HG02571 (cell line): ENCODE measurements around the gene MGAT1.
"Not testable (repeated sequence)": the region's sequence is repeated elsewhere in the genome, so short reads cannot be mapped to it uniquely, and the experiment has no call there.

Experiments
- ATAC-seq: cut with Tn5 transposase; IDR thresholded peaks from one replicate; pipeline ENCODE4 v1.9.1; 2021; ENCODE audit warnings: mild to moderate bottlenecking, moderate library complexity; ENCODE audit not compliant: unreplicated experiment

Gene MGAT1

DNA sequence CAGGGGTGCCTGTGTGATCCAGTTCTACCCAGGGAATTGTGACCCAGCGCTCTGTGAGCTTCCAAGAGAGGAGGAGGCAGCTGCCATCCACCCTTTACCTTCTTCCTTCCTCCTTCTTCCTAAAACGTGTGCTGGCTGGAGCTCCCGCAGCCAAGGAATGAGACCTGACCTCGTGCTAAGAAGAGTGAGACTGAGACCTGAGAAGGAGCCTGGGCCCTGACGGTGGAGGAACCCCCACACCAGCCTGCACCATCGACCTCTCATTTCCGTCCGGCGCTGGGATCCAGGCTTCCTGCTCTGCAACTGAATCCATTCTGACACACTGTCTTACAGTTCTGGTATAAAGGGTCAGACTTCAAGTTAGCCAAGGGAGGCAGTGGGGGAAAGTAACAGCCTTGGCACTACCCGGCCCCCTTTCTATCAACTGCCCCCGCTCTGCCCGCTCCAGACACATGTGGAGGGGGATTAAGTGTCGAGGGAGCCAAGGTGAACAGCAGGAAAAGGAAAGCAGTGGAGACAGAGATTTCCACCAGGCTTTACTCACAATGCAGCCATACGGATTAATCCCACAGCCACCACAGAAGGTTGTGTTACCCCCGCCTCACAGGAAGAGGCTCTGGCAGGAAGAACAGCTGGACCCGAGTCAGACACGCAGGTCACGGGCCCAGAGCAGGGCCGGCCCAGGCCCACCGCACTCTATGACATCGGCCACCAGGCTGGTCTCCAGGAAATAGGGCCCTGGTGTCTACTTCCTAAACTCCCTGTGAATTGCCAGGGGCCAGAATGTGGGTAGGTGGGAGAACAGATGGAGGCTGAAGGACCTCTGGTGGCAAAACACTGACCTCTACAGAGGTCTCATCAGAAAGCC, 15.8 kb downstream of the MGAT1 start:
- no peak for ATAC-seq

DNA sequence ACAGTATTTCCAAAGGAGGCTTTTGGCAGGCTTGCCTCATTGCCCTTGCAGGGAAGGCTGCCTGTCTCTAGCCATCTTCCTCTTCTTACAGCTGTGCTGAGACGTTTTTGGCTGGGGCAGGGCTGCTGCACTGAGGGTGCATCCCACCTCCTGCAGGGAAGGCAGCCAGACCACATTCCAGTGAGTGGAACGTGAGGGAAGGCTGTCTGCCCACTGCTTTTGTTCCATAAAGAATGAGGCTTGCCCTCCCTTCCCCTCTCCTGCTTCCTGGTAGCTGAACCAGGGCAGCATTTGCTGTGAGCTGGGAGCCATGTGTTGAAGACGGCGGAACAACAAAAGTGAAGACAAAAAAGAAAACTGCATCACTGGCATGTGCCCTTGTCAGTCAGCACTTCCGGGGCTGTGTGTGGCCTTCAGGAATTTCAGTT, 16.8 kb downstream of the MGAT1 start:
- ATAC-seq: no peak

GRCh38 chr5:180785121-180785781, 17.4 kb downstream of the MGAT1 start:
- no peak for ATAC-seq

DNA sequence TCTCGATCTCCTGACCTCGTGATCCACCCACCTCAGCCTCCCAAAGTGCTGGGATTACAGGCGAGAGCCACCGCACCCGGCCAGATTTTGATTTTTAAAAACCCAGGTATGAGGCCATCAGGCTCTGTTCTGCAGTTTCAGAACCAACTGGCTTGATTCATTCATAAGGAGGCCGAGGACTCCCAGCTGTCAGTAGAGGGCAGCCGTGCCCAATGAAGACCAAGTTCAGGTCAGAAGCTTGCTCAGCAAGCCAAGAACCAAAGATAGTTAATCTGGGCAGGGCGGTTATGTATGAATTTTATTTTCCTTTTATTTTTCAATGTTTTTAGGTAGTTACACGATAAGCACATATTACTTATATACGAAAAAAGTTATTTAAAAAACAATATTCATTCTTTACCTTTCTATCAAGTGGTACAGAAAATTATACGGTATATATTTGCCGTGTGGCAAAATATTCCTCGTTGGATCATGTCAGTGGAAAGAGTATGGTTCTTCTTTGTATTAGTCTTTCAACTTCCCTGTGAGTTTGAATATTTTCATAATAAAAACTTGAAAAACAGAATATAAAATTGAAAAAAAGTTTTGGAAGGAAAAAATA, 18.0 kb downstream of the MGAT1 start:
- ATAC-seq: no peak

DNA sequence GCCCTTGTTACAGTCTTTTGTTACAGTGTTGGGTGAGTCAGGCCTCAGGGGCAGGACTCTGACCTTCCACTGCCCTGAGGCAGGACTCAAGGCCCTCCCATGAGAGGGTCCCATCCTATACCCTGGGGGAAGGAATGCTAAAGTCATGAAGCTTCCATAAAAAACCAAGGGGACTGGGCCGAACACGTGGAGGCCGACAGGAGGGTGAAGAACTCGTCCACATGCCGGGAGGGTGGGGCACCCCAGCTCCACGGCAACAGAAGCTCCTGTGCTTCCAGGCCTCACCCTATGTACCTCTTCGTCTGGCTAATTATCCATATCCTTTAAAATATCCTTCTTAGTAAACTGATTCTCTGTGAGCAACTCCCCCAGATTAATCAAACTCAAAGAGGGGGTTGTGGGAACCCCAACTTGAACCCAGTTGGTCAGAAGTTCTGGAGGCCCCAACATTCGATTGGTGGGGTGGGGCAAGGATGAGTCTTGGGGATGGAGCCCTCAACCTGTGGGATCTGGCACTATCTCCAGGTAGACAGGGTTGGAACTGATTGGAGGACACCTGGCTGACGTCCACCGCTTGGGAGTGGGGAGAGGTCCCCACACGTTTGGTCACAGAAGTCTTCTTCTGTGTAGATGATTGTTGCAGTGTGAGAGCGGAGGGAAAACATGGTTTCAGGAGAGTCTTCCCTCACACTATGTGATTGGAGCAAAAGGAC, 19.1 kb downstream of the MGAT1 start:
- ATAC-seq: no peak

GRCh38 chr5:180782748-180783147, 19.9 kb downstream of the MGAT1 start:
- no peak for ATAC-seq

GRCh38 chr5:180781900-180782326, 20.7 kb downstream of the MGAT1 start:
- ATAC-seq: not testable (repeated sequence)

- no peak for ATAC-seq
Observed at GRCh38 chr5:180779985-180780610, 22.5 kb downstream of the MGAT1 start.

GRCh38 chr5:180777475-180777874, 25.1 kb downstream of the MGAT1 start:
- no peak for ATAC-seq

DNA sequence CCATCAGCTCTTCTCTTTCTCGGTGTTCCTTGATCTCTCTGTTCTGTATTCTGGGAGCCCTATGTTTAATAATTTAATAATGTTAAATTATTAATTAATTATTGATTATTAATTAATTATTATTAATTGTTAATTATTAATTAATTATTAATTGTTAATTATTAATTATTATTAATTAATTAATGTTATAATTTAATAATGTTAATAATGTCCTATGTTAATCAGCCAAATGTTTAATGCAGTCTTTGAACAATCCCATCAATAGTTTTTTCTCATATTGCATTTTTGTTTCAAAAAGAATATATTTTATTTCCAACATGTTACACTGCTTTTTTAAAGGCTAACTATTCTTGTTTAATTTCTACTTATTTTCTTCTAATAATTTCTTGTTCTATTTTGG, 26.2 kb downstream of the MGAT1 start:
- ATAC-seq: no peak

DNA sequence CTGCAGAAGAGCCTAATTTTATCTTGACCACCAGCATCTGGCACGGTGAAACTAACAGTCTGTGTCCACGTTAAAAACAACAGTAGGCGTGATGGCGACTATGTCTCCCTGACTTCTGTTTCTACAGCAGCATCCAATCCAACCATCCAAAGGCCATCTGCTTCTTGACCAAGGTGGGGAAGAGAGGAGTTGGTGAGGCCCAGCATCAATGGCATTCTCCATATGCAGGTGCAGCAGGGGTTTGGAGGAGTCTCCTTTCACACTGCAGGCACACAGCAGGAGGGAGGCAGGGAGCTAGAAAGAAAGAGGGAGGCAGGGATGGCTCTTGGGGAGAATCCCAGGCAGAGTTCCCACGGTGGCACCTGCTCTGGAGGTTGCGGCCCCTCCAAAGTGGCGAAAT, 27.0 kb downstream of the MGAT1 start:
- ATAC-seq: no peak

- no peak for ATAC-seq
Observed at GRCh38 chr5:180771839-180772238, 30.8 kb downstream of the MGAT1 start.

DNA sequence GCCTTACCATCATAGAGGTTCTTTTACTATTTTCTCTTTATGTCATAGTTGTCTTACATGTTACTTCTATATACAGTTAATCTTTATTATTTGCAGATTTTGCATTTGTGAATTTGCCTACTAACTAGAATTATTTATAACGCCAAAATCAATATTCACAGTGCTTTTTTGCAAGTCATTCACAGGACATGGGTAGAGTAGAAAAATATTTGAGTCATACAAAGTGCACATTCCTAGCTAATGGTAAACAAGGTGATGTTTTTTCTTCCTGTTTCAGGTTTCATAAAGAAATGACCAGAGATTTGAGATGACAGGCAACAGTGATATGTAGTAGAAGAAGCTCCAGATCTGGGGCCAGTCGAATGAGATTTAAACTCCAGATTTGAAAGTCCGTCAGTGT, 32.8 kb downstream of the MGAT1 start:
- no peak for ATAC-seq

- ATAC-seq: no peak
Observed at GRCh38 chr5:180755601-180756000, 47.0 kb downstream of the MGAT1 start.

DNA sequence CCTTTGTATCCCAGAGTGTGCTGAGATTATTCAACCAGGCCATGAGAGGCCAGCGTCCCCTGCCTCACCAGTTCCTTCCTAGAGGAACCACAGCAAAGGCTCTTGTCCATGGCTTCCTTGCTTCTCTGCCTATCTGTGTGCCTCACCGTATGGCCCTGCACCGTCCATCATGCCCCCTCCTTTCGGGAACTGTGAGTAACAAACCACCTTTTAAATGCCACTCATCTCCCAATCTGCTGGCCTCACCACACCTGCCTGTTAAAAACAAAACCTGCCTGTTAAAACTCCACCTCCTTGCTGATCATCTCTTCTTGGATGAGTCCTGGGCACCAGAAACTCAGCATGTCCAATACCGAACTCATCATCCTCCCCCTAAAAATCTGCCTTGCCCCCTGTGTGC, 58.4 kb downstream of the MGAT1 start:
- no peak for ATAC-seq

GRCh38 chr5:180742727-180743126, 59.9 kb downstream of the MGAT1 start:
- no peak for ATAC-seq

DNA sequence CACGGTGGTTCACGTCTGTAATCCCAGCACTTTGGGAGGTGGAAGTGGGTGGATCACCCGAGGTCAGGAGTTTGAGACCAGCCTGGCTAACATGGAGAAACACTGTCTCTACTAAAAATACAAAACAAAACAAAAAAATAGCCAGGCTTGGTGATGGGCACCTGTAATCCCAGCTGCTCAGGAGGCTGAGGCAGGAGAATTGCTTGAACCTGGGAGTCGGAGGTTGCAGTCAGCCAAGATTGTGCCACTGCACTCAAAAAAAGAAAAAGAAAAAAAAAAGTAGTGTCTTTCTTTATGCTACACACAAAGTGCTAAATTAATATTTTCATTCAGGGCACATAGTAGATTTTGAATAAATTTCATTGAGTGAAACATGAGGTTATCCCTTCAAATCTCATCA, 61.7 kb downstream of the MGAT1 start:
- not testable (repeated sequence) for ATAC-seq

DNA sequence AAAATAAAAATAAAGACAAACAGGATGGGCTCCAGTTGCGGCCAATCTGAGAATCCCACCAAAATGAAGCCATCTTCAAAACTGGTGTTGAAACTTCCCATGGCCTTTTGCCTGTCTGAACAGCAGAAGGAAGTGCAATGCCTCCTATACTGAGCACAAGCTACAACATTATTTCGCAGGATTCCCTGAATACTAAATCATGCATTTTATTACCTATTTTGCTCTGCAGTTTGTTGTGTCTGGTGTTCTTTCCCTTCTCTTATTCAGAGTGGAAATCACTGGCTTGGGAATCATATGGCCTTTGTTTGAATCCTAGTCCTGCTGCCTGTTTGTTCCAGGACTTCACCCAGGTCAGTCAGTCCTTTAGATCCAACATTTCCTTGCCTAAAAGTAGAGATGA, 62.6 kb downstream of the MGAT1 start, which contains the start of gene OR2Y1:
Gene OR2Y1, minus strand, starts transcription at position 101 of the 400 bp plus-strand sequence. Its CDS starts 0 bp downstream, at position 101.
- no peak for ATAC-seq

DNA sequence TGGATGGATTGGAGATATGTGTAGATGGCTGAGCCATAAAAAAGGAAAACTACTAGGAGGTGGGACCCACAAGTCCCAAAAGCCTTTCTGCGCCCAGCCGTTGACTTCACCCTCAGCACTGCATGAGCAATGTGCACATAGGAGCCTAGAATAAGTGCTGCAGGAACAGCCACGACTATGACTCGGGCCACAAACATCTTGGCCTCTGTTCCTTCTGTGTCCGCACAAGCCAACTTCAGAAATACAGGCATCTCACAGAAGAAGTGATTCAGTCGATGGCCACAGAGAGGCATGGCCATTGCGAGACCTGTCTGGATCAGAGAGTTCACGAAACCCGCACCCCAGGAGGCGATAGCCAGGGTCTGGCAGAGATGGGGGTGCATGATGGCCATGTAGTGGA, 63.3 kb downstream of the MGAT1 start:
- ATAC-seq: no peak

DNA sequence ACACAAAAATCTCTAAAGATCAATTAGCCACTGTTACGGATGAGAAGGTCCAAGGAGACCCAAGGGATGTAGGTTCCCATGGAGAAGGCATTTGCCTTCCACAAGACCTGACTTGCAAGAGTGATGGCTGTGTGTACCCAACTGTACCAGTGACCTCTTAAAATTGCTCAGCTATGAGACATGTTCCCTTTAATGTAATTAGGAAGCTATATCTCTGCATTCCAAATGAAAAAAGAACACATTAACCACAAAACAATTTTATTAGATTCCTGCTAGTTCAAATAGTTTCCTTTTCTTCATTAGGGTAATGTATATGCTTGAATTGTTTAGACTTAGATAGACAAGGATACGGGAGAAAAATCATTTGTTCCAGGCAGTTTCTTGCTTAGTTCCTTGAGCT, 66.1 kb downstream of the MGAT1 start:
- no peak for ATAC-seq
